Mesenchymal stem cell (in vitro differentiated cells and primary cell): ENCODE data around the gene SOWAHC. TPM values are rescaled to one million over a fixed set of nuclear protein-coding genes. Genes with fewer than 3 reads are reported as not detected.
"Not testable (repeated sequence)": the region's sequence is repeated elsewhere in the genome, so short reads cannot be mapped to it uniquely, and the experiment has no call there.

ENCODE experiments used
- DNase-seq: peaks from one replicate; pipeline ENCODE4 v3.0.0-alpha.2; 2013
- H2AFZ ChIP-seq: one replicate; pipeline ENCODE4 v1.6.1; 2013; ENCODE audit warnings: low read depth, mild to moderate bottlenecking, control low read depth, inconsistent platforms, low read length, moderate library complexity
- H2AK5ac ChIP-seq: 2 replicates; pipeline ENCODE4 v1.6.1; 2013; ENCODE audit warnings: low read length, moderate library complexity, mild to moderate bottlenecking, inconsistent platforms; ENCODE audit not compliant: severe bottlenecking
- H2BK120ac ChIP-seq: one replicate; pipeline ENCODE4 v1.6.1; 2013; ENCODE audit warnings: low read depth, mild to moderate bottlenecking, inconsistent platforms, low read length, moderate library complexity
- H2BK12ac ChIP-seq, 2 experiments: one replicate each; pipeline ENCODE4 v1.6.1; 2013; ENCODE audit warnings: inconsistent platforms in 2 of 2, low read length in 2 of 2, mild to moderate bottlenecking in 2 of 2, moderate library complexity in 2 of 2, control low read depth in 1 of 2
- H2BK15ac ChIP-seq: one replicate; pipeline ENCODE4 v1.6.1; 2013; ENCODE audit warnings: mild to moderate bottlenecking, low read depth, inconsistent platforms; ENCODE audit not compliant: poor library complexity, severe bottlenecking
- H2BK5ac ChIP-seq: 2 replicates; pipeline ENCODE4 v1.6.1; 2013; ENCODE audit warnings: low read depth, mild to moderate bottlenecking, low read length, control low read depth, inconsistent platforms; ENCODE audit not compliant: poor library complexity, severe bottlenecking
- H3K14ac ChIP-seq, 2 experiments: one replicate each; pipeline ENCODE4 v1.6.1; 2013; ENCODE audit warnings: inconsistent platforms in 2 of 2, low read length in 2 of 2, control low read depth in 1 of 2, mild to moderate bottlenecking in 1 of 2, moderate library complexity in 1 of 2
- H3K18ac ChIP-seq, 2 experiments: one replicate each; pipeline ENCODE4 v1.6.1; 2013; ENCODE audit warnings: inconsistent platforms in 2 of 2, low read length in 2 of 2, control low read depth in 1 of 2, low read depth in 1 of 2, mild to moderate bottlenecking in 1 of 2
- H3K23ac ChIP-seq, 2 experiments: one replicate each; pipeline ENCODE4 v1.6.1; 2013; ENCODE audit warnings: inconsistent platforms in 2 of 2, low read length in 2 of 2, mild to moderate bottlenecking in 2 of 2, moderate library complexity in 2 of 2, control low read depth in 1 of 2
- H3K27ac ChIP-seq: 2 replicates; pipeline ENCODE4 v1.5.1; 2013; ENCODE audit warnings: mild to moderate bottlenecking, moderate library complexity, low read length, control low read depth, inconsistent platforms; ENCODE audit not compliant: poor library complexity, severe bottlenecking
- H3K27me3 ChIP-seq, 2 experiments: 2 replicates each; pipeline versions ENCODE4 v1.6.1 to v1.7.0; 2013; ENCODE audit warnings: low read length in 2 of 2, mild to moderate bottlenecking in 2 of 2, moderate library complexity in 2 of 2, control low read depth in 1 of 2, inconsistent platforms in 1 of 2; ENCODE audit not compliant: control insufficient read depth in 1 of 2, insufficient read depth in 1 of 2
- H3K36me3 ChIP-seq, 2 experiments: 2 replicates each; pipeline versions ENCODE4 v1.6.1 to v1.7.0; 2013; ENCODE audit warnings: low read length in 2 of 2, control low read depth in 1 of 2, inconsistent platforms in 1 of 2, low read depth in 1 of 2, mild to moderate bottlenecking in 1 of 2; ENCODE audit not compliant: insufficient read depth in 2 of 2, control insufficient read depth in 1 of 2
- H3K4ac ChIP-seq, 2 experiments: one replicate each; pipeline ENCODE4 v1.6.1; 2013; ENCODE audit warnings: inconsistent platforms in 2 of 2, low read length in 2 of 2, mild to moderate bottlenecking in 2 of 2, moderate library complexity in 2 of 2, control low read depth in 1 of 2, low read depth in 1 of 2
- H3K4me1 ChIP-seq: 2 replicates; pipeline ENCODE4 v1.6.1; 2013; ENCODE audit warnings: low read depth, low read length, control low read depth; ENCODE audit not compliant: control insufficient read depth, insufficient read depth
- H3K4me2 ChIP-seq: 2 replicates; pipeline ENCODE4 v1.6.1; 2013; ENCODE audit warnings: low read length, mild to moderate bottlenecking, inconsistent platforms; ENCODE audit not compliant: poor library complexity, severe bottlenecking
- H3K4me3 ChIP-seq, 2 experiments: 2 replicates each; pipeline versions ENCODE4 v1.5.1 to v1.7.0; 2013; ENCODE audit warnings: low read length in 2 of 2, mild to moderate bottlenecking in 2 of 2, control low read depth in 1 of 2, low read depth in 1 of 2; ENCODE audit not compliant: insufficient read depth in 1 of 2
- H3K79me1 ChIP-seq: replicated peaks from 2 replicates; pipeline ENCODE4 v1.6.1; 2013; ENCODE audit warnings: mild to moderate bottlenecking, control low read depth, low read length, inconsistent platforms; ENCODE audit not compliant: poor library complexity, severe bottlenecking
- H3K9ac ChIP-seq: 2 replicates; pipeline ENCODE4 v1.7.0; 2013; ENCODE audit warnings: mild to moderate bottlenecking, low read length, moderate library complexity
- H3K9me3 ChIP-seq: 2 replicates; pipeline ENCODE4 v1.7.0; 2013; ENCODE audit warnings: mild to moderate bottlenecking, low read length; ENCODE audit not compliant: control insufficient read depth
- H4K8ac ChIP-seq: one replicate; pipeline ENCODE4 v1.6.1; 2013; ENCODE audit warnings: inconsistent platforms, mild to moderate bottlenecking, low read length, moderate library complexity
- H4K91ac ChIP-seq: one replicate; pipeline ENCODE4 v1.6.1; 2013; ENCODE audit warnings: mild to moderate bottlenecking, low read length, inconsistent platforms
- WGBS: methylation state at CpG from one replicate; pipeline ENCODE4 v1.1.7; 2013; ENCODE audit warnings: mixed read lengths; 5-methylcytosine and 5-hydroxymethylcytosine counted together
- polyA plus RNA-seq, 2 experiments: library from polyadenylated mRNA; stranded (reverse); fragments of 200-250 nt; gene quantifications; one replicate each; pipeline ENCODE4 v1.2.3, GENCODE V29; 2013

Gene SOWAHC
- 5.7 TPM for polyA plus RNA-seq (2013, experiment 1 of 2)
- polyA plus RNA-seq (2013, experiment 2 of 2), result 6.0 TPM

GRCh38 chr2:109613922-109614714 is at the start of gene SOWAHC, which contains the start of gene SEPTIN10:
TSS of gene SOWAHC (plus strand) at chr2:109614364. CDS start at chr2:109614490, 126 bp downstream.
TSS of gene SEPTIN10 (minus strand) at chr2:109613966. CDS start at chr2:109613827, 139 bp downstream.
- Histone ChIP-seq H3K9ac (peak within 1 kb of the TSS; percentile 94), H3K23ac (peak within 1 kb of the TSS; percentile 89 to 90), H3K14ac (peak within 1 kb of the TSS in 1 of 2 experiments; percentile 75), H3K27ac (peak within 1 kb of the TSS; percentile 53), H2BK120ac (peak within 1 kb of the TSS; percentile 98), H3K4me1 (peaks cover 15% of the 10 kb centered on the region), H3K4me2 (peak within 1 kb of the TSS; percentile 92), H3K4ac (peak within 1 kb of the TSS; percentile 87 to 91), H3K36me3 (no peaks in the 10 kb centered on the region), H3K4me3 (peak within 1 kb of the TSS; percentile 85 to 88), H2BK15ac (peak within 1 kb of the TSS; percentile 100), H3K79me1 (peaks cover 16% of the 10 kb centered on the region), H2BK12ac (peak within 1 kb of the TSS; percentile 5 to 77), H4K91ac (peak within 1 kb of the TSS; percentile 90), H3K18ac (peak within 1 kb of the TSS; percentile 86 to 94), H3K27me3 (no peaks in the 10 kb centered on the region), H2BK5ac (peak within 1 kb of the TSS; percentile 95), H2AFZ (peak within 1 kb of the TSS; percentile 42), H2AK5ac (no peak within 1 kb of the TSS), H4K8ac (peak within 1 kb of the TSS; percentile 93), H3K9me3 (no peaks in the 10 kb centered on the region)
- DNase-seq, result peak; percentile 99
- WGBS, result under 1% methylated on average over 55 of the region's 104 CpGs

DNA sequence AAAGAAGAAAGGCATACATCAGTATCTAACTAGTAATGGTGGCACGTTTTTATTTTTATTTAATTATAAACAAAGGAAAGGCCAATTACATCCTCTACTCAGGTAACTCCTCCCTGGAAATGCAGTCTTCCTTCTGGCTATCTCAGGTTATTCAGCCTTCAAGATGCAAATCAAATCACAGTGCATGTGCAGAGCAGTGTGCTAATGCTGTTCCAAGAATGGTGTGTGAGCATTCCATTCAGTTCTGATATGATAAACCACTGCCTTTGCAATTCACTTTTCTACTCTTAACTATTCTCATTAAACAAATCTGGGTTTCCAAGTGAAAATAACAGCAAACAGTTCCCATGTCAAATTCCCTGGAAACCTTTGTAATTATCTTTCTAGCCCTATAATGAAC is 38.8 kb upstream of the SOWAHC start:
- H3K4me3 ChIP-seq, result no peak overlapping the region
- no peak overlapping the region for H2AK5ac ChIP-seq
- no peak overlapping the region for H3K9ac ChIP-seq
- H3K9me3 ChIP-seq, result no peaks in the 10 kb centered on the region
- H3K23ac ChIP-seq, result no peak overlapping the region
- peaks cover 5 to 32% of the 10 kb centered on the region in 2 experiments for H3K36me3 ChIP-seq
- H2BK12ac ChIP-seq, result no peak overlapping the region
- no peak overlapping the region for H2AFZ ChIP-seq
- H4K91ac ChIP-seq, result no peak overlapping the region
- H3K14ac ChIP-seq, result no peak overlapping the region
- 100% methylated on average over 1 of the region's 1 CpG for WGBS
- H3K27ac ChIP-seq, result no peak overlapping the region
- H4K8ac ChIP-seq, result no peak overlapping the region
- no peak overlapping the region for H2BK5ac ChIP-seq
- DNase-seq, result no peak
- H3K18ac ChIP-seq, result no peak overlapping the region
- H3K4me2 ChIP-seq, result no peak overlapping the region
- no peak overlapping the region for H2BK15ac ChIP-seq
- no peaks in the 10 kb centered on the region for H3K4me1 ChIP-seq
- H3K4ac ChIP-seq, result no peak overlapping the region
- no peaks in the 10 kb centered on the region for H3K27me3 ChIP-seq
- H3K79me1 ChIP-seq, result peaks cover 15% of the 10 kb centered on the region
- no peak overlapping the region for H2BK120ac ChIP-seq

DNA sequence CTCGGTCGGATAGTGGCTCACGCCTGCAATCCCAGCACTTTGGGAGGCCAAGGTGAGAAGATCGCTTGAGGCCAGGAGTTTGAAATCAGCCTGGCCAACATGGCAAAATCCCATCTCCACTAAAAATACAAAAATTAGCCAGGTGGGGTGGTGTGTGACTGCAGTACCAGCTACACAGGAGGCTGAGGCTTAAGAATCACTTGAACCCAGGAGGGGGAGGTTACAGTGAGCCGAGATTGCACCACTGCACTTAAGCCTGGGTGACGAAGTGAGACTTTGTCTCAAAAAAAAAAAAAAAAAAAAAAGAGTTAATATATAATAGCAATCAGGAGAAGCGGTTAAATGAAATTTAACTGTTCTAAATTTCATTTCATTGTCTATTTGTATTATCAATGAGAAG is 36.5 kb upstream of the SOWAHC start:
- not testable (repeated sequence) for H3K27ac ChIP-seq, H4K91ac ChIP-seq, H3K18ac ChIP-seq, H2AK5ac ChIP-seq, H3K4ac ChIP-seq, H2BK15ac ChIP-seq, H2AFZ ChIP-seq, H3K4me3 ChIP-seq, H2BK12ac ChIP-seq, H3K14ac ChIP-seq, H3K4me2 ChIP-seq, H3K27me3 ChIP-seq, DNase-seq, H4K8ac ChIP-seq, H3K9ac ChIP-seq, H2BK120ac ChIP-seq, H3K9me3 ChIP-seq, H3K23ac ChIP-seq, H2BK5ac ChIP-seq, H3K4me1 ChIP-seq
- H3K79me1 ChIP-seq, result peaks cover 14% of the 10 kb centered on the region
- H3K36me3 ChIP-seq, result peaks cover 8 to 25% of the 10 kb centered on the region in 2 experiments
- WGBS, result 100% methylated on average over 1 of the region's 7 CpGs
